IgD-negative memory B cell (primary cell): ENCODE results near the gene NTF4. TPM values are rescaled to one million over a fixed set of nuclear protein-coding genes. Genes with fewer than 3 reads are reported as not detected.
A peak's percentile ranks its signal among the peaks of the same experiment; 100 is the strongest.
"Not testable (repeated sequence)": the region's sequence is repeated elsewhere in the genome, so short reads cannot be mapped to it uniquely, and the experiment has no call there.

Source experiments
- H3K27ac Mint-ChIP-seq, 3 donors: one replicate each; pipeline ENCODE4 v1.8.0; 2020 to 2022; ENCODE audit warnings: mild to moderate bottlenecking in 3 of 3, mixed read lengths in 3 of 3, moderate library complexity in 1 of 3
- H3K27me3 Mint-ChIP-seq: one replicate; pipeline ENCODE4 v1.8.0; 2021; ENCODE audit warnings: mixed read lengths
- H3K36me3 Mint-ChIP-seq: one replicate; pipeline ENCODE4 v1.8.0; 2020; ENCODE audit warnings: mild to moderate bottlenecking, mixed read lengths
- H3K4me1 Mint-ChIP-seq, 3 donors: one replicate each; pipeline ENCODE4 v1.8.0; 2020 to 2022; ENCODE audit warnings: mixed read lengths in 3 of 3, mild to moderate bottlenecking in 1 of 3
- H3K4me3 Mint-ChIP-seq, 4 donors: one replicate each; pipeline ENCODE4 v1.8.0; 2020 to 2022; ENCODE audit warnings: mild to moderate bottlenecking in 4 of 4, mixed read lengths in 4 of 4, moderate library complexity in 3 of 4
- H3K9me3 Mint-ChIP-seq, 3 donors: one replicate each; pipeline ENCODE4 v1.8.0; 2020 to 2021; ENCODE audit warnings: mixed read lengths in 3 of 3, mild to moderate bottlenecking in 1 of 3
- polyA plus RNA-seq: library from polyadenylated mRNA; unstranded; fragments of 300-500 nt; fragmentation: Illumina TruSeq; gene quantifications from one replicate; pipeline ENCODE4 v1.2.3, GENCODE V29; 2021

The NTF4 gene
- polyA plus RNA-seq, 1 donor from 2014 or later = not detected

GRCh38 chr19:49098795-49099194, 34.2 kb upstream of the NTF4 start:
- Mint-ChIP-seq H3K4me3 (no peak overlapping the region), H3K36me3 (no peaks in the 10 kb centered on the region), H3K27ac (peak overlapping the region in 1 of 3 donors; percentile 50), H3K27me3 (no peaks in the 10 kb centered on the region), H3K4me1 (peaks cover 0 to 7% (median 1%) of the 10 kb centered on the region in 3 donors), H3K9me3 (no peaks in the 10 kb centered on the region)

GRCh38 chr19:49097453-49098288, 33.1 kb upstream of the NTF4 start:
- Mint-ChIP-seq H3K36me3 (no peaks in the 10 kb centered on the region), H3K27ac (peak overlapping the region in 1 of 3 donors; percentile 66), H3K4me3 (no peak overlapping the region), H3K9me3 (no peaks in the 10 kb centered on the region), H3K27me3 (no peaks in the 10 kb centered on the region), H3K4me1 (peaks cover 0 to 7% (median 1%) of the 10 kb centered on the region in 3 donors)

GRCh38 chr19:49094505-49095482, 30.2 kb upstream of the NTF4 start:
- Mint-ChIP-seq H3K4me3 (peak overlapping the region in 1 of 4 donors; percentile 15), H3K27me3 (no peaks in the 10 kb centered on the region), H3K9me3 (no peaks in the 10 kb centered on the region), H3K4me1 (peaks cover 2 to 7% (median 3%) of the 10 kb centered on the region in 3 donors), H3K36me3 (peaks cover 1% of the 10 kb centered on the region), H3K27ac (peak overlapping the region; percentile 50 to 86 (median 63))

- Mint-ChIP-seq H3K4me1 (peaks cover 3 to 8% (median 3%) of the 10 kb centered on the region in 3 donors), H3K27ac (no peak overlapping the region), H3K4me3 (no peak overlapping the region), H3K27me3 (no peaks in the 10 kb centered on the region), H3K36me3 (peaks cover 1% of the 10 kb centered on the region), H3K9me3 (no peaks in the 10 kb centered on the region)
Measured at GRCh38 chr19:49092686-49093085, 28.1 kb upstream of the NTF4 start.

- Mint-ChIP-seq H3K9me3 (no peaks in the 10 kb centered on the region), H3K4me1 (peaks cover 8 to 15% (median 8%) of the 10 kb centered on the region in 3 donors), H3K27me3 (no peaks in the 10 kb centered on the region), H3K27ac (peak overlapping the region in 1 of 3 donors; percentile 42), H3K36me3 (peaks cover 1% of the 10 kb centered on the region), H3K4me3 (peak overlapping the region in 1 of 4 donors; percentile 50)
Measured at GRCh38 chr19:49091391-49092038, 26.9 kb upstream of the NTF4 start.

- Mint-ChIP-seq H3K27ac (peak overlapping the region; percentile 91 to 98 (median 97)), H3K9me3 (no peaks in the 10 kb centered on the region), H3K27me3 (no peaks in the 10 kb centered on the region), H3K36me3 (peaks cover under 1% of the 10 kb centered on the region), H3K4me3 (peak overlapping the region; percentile 88 to 98 (median 94)), H3K4me1 (peaks cover 18 to 26% (median 19%) of the 10 kb centered on the region in 3 donors)
Measured at GRCh38 chr19:49086296-49086695, 21.7 kb upstream of the NTF4 start.

GRCh38 chr19:49085868-49086232, 21.2 kb upstream of the NTF4 start:
- Mint-ChIP-seq H3K27ac (peak overlapping the region; percentile 91 to 98 (median 97)), H3K27me3 (no peaks in the 10 kb centered on the region), H3K9me3 (no peaks in the 10 kb centered on the region), H3K4me3 (peak overlapping the region; percentile 88 to 98 (median 94)), H3K36me3 (no peaks in the 10 kb centered on the region), H3K4me1 (peaks cover 18 to 26% (median 19%) of the 10 kb centered on the region in 3 donors)

- Mint-ChIP-seq H3K27ac (peak within 1 kb of the TSS; percentile 91 to 98 (median 97)), H3K9me3 (no peaks in the 10 kb centered on the region), H3K27me3 (no peaks in the 10 kb centered on the region), H3K4me3 (peak within 1 kb of the TSS; percentile 88 to 98 (median 94)), H3K4me1 (peaks cover 18 to 26% (median 19%) of the 10 kb centered on the region in 3 donors), H3K36me3 (no peaks in the 10 kb centered on the region)
Measured at GRCh38 chr19:49085020-49085867, 20.6 kb upstream of the NTF4 start, which contains the start of gene SNRNP70. Gene SNRNP70 (plus strand): TSS chr19:49085451. CDS start chr19:49086415, 964 bp downstream.

- Mint-ChIP-seq H3K27ac (peak overlapping the region; percentile 91 to 98 (median 97)), H3K36me3 (no peaks in the 10 kb centered on the region), H3K4me3 (peak overlapping the region; percentile 88 to 98 (median 94)), H3K9me3 (no peaks in the 10 kb centered on the region), H3K27me3 (no peaks in the 10 kb centered on the region), H3K4me1 (peaks cover 18 to 26% (median 19%) of the 10 kb centered on the region in 3 donors)
Measured at GRCh38 chr19:49084206-49085019, 19.8 kb upstream of the NTF4 start.

GRCh38 chr19:49081273-49081672, 16.7 kb upstream of the NTF4 start:
- Mint-ChIP-seq H3K4me3 (peak overlapping the region in 1 of 4 donors; percentile 32), H3K36me3 (no peaks in the 10 kb centered on the region), H3K9me3 (no peaks in the 10 kb centered on the region), H3K27ac (peak overlapping the region in 1 of 3 donors; percentile 25), H3K4me1 (peaks cover 9 to 10% (median 9%) of the 10 kb centered on the region in 3 donors), H3K27me3 (no peaks in the 10 kb centered on the region)

- Mint-ChIP-seq H3K36me3 (no peaks in the 10 kb centered on the region), H3K27me3 (peaks cover 4% of the 10 kb centered on the region), H3K27ac (no peak overlapping the region), H3K4me1 (peaks cover 4 to 6% (median 6%) of the 10 kb centered on the region in 3 donors), H3K9me3 (no peaks in the 10 kb centered on the region), H3K4me3 (no peak overlapping the region)
Measured at GRCh38 chr19:49080392-49080791, 15.8 kb upstream of the NTF4 start.

- not testable (repeated sequence) for H3K9me3 Mint-ChIP-seq, H3K4me1 Mint-ChIP-seq
- H3K27me3 Mint-ChIP-seq = peaks cover 21% of the 10 kb centered on the region
Measured at GRCh38 chr19:49074869-49075268, 10.3 kb upstream of the NTF4 start.

More at GRCh38 chr19:49074869-49075268, 10.3 kb upstream of the NTF4 start:
- H3K4me3 Mint-ChIP-seq, H3K36me3 Mint-ChIP-seq: not testable (repeated sequence)
- H3K27ac Mint-ChIP-seq = peak overlapping the region in 1 of 3 donors; percentile 62
